OCI-LY3 (cell line): ENCODE measurements around the gene NRXN3.

ENCODE experiments used
- EZH2phosphoT487 ChIP-seq: fragments of 200-600 bp; shearing (Covaris generic); IDR thresholded peaks from 2 replicates; pipeline ENCODE4 v1.6.1; 2018; ENCODE audit warnings: antibody characterized with exemption, mixed run types, low read depth
- TF ChIP-seq, protein P1 (sequence below): fragments of 200-600, 300-600 bp; sonication (generic); IDR thresholded peaks from 2 replicates; pipeline ENCODE4 v1.5.1; 2014; ENCODE audit warnings: antibody characterized with exemption, low read length, low read depth

DNA sequence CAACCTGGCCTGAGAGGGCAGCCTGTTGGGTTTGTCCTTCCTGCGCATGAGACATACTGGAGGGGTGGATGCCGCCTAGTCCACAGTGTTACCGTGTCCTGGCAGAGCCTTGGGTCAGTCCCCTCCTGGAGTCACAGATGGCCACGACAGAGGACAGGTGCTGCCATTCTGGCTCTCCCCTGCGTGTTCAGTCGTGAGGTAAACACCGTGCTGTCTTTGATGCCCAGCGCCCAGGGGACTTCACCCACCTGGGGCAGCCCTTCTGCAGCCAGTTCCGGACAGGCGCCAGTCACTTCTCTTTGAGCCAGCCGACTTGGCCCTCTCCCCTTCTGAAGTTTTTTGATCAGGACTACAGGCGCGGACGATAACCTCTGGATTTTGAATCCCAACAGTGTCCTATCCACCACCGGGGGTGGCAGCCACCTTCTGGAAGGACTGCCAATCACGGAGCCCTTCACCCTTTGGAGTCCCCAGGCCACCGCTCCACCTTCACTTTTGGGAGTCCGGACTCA lies 1108.2 kb downstream of the NRXN3 start:
- TF ChIP-seq, protein P1, sequence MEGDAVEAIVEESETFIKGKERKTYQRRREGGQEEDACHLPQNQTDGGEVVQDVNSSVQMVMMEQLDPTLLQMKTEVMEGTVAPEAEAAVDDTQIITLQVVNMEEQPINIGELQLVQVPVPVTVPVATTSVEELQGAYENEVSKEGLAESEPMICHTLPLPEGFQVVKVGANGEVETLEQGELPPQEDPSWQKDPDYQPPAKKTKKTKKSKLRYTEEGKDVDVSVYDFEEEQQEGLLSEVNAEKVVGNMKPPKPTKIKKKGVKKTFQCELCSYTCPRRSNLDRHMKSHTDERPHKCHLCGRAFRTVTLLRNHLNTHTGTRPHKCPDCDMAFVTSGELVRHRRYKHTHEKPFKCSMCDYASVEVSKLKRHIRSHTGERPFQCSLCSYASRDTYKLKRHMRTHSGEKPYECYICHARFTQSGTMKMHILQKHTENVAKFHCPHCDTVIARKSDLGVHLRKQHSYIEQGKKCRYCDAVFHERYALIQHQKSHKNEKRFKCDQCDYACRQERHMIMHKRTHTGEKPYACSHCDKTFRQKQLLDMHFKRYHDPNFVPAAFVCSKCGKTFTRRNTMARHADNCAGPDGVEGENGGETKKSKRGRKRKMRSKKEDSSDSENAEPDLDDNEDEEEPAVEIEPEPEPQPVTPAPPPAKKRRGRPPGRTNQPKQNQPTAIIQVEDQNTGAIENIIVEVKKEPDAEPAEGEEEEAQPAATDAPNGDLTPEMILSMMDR: no peak
- TF ChIP-seq EZH2phosphoT487: no peak
